GM12878 (cell line): ENCODE results near the gene METTL23. TPM values are rescaled to one million over a fixed set of nuclear protein-coding genes. Genes with fewer than 3 reads are reported as not detected.
A peak's percentile ranks its signal among the peaks of the same experiment; 100 is the strongest.
"Not testable (repeated sequence)": the region's sequence is repeated elsewhere in the genome, so short reads cannot be mapped to it uniquely, and the experiment has no call there.

Source experiments
- ATAC-seq: fragments of 200-7000 bp; cut with Tn5 transposase; 3 replicates; pipeline ENCODE4 v1.9.1; 2020; ENCODE audit warnings: mild to moderate bottlenecking, moderate library complexity
- BruUV-seq: library from RNA; stranded (reverse); fragments of 400-500 nt; replicated peaks from 2 replicates; lab custom pipeline; 2021; lab: Mats Ljungman, UMichigan
- CTCF ChIA-PET: fragments of 300-600 bp; sonication (Branson Sonifier 250); formaldehyde crosslinking; extraction: SDS; loops from one replicate; lab custom pipeline; 2021; ENCODE audit warnings: inconsistent platforms; lab: Yijun Ruan, JAX
- POLR2A ChIA-PET: fragments of 350-600 bp; formaldehyde crosslinking; extraction: SDS; loops from one replicate; lab custom pipeline; 2021; ENCODE audit warnings: inconsistent platforms; lab: Charles Lee
- RAD21 ChIA-PET: fragments of 300-600 bp; sonication (Branson Sonifier 250); formaldehyde crosslinking; loops from one replicate; lab custom pipeline; 2023; ENCODE audit warnings: antibody characterized with exemption; ENCODE audit not compliant: unreplicated experiment; lab: Charles Lee
- SMC1A ChIA-PET: fragments of 300-600 bp; sonication (Branson Sonifier 250); formaldehyde crosslinking; loops from one replicate; lab custom pipeline; 2023; ENCODE audit not compliant: unreplicated experiment, uncharacterized antibody; lab: Charles Lee
- DNase-seq: peaks from one replicate; pipeline ENCODE4 v3.0.0-alpha.2; 2011; ENCODE audit warnings: low read depth, low spot score
- FAIRE-seq: peaks from 3 replicates; lab custom pipeline; 2011; peaks lifted over from hg19 to GRCh38; lab: Jason Lieb, UNC
- H2AFZ ChIP-seq: 2 replicates; pipeline ENCODE4 v1.6.0; 2011; ENCODE audit warnings: low read depth, low read length, control low read depth; ENCODE audit not compliant: control insufficient read depth
- H3K27ac ChIP-seq: 2 replicates; pipeline ENCODE4 v1.5.1; 2011; ENCODE audit warnings: control low read depth; ENCODE audit not compliant: control insufficient read depth, insufficient read depth
- H3K27me3 ChIP-seq, 2 experiments: replicated peaks in 1 of 2; 2 replicates each; pipeline versions ENCODE4 v1.6.0 to v1.6.1; 2011; ENCODE audit warnings: low read length in 1 of 2; ENCODE audit not compliant: control insufficient read depth in 2 of 2, insufficient read depth in 2 of 2
- H3K36me3 ChIP-seq, 2 experiments: 2 replicates each; pipeline ENCODE4 v1.5.1; 2011; ENCODE audit warnings: low read length in 1 of 2; ENCODE audit not compliant: control insufficient read depth in 2 of 2, insufficient read depth in 2 of 2
- H3K4me1 ChIP-seq: 2 replicates; pipeline ENCODE4 v1.6.1; 2011; ENCODE audit warnings: mild to moderate bottlenecking, low read length, moderate library complexity, mixed read lengths; ENCODE audit not compliant: control insufficient read depth, insufficient read depth
- H3K4me2 ChIP-seq: 2 replicates; pipeline ENCODE4 v1.6.0; 2011; ENCODE audit warnings: control low read depth; ENCODE audit not compliant: control insufficient read depth, insufficient read depth
- H3K4me3 ChIP-seq: fragments of 200-600 bp; sonication (generic); 2 replicates; pipeline ENCODE4 v1.5.1; 2016
- H3K79me2 ChIP-seq: 2 replicates; pipeline ENCODE4 v1.6.0; 2011; ENCODE audit warnings: low read length; ENCODE audit not compliant: control insufficient read depth, insufficient read depth
- H3K9ac ChIP-seq: 2 replicates; pipeline ENCODE4 v1.8.0; 2011; ENCODE audit warnings: low read length, control low read depth, mixed read lengths; ENCODE audit not compliant: control insufficient read depth, insufficient read depth
- H3K9me3 ChIP-seq: replicated peaks from 3 replicates; pipeline ENCODE4 v1.5.1; 2011; ENCODE audit warnings: mild to moderate bottlenecking, low read length; ENCODE audit not compliant: control insufficient read depth, insufficient read depth
- H4K20me1 ChIP-seq: 2 replicates; pipeline ENCODE4 v1.6.0; 2011; ENCODE audit not compliant: control insufficient read depth, insufficient read depth
- EGR1 ChIP-seq, 2 experiments: IDR thresholded peaks; 1 replicate in 1 of 2; 2 replicates in 1 of 2; pipeline ENCODE4 v1.6.1; 2011 to 2012; ENCODE audit warnings: low read depth in 2 of 2, low read length in 2 of 2, borderline replicate concordance in 1 of 2, mild to moderate bottlenecking in 1 of 2, moderate library complexity in 1 of 2
- NKRF ChIP-seq: fragments of 450-650 bp; conservative IDR thresholded peaks from 2 replicates; pipeline ENCODE4 v1.6.1; 2017; ENCODE audit warnings: mild to moderate bottlenecking, moderate library complexity
- SPI1 ChIP-seq: IDR thresholded peaks from 2 replicates; pipeline ENCODE4 v1.6.1; 2011; ENCODE audit warnings: low read depth, mild to moderate bottlenecking, low read length, moderate library complexity, borderline replicate concordance; ENCODE audit not compliant: insufficient read depth
- TCF7 ChIP-seq: IDR thresholded peaks from 2 replicates; pipeline ENCODE4 v1.6.1; 2014; ENCODE audit warnings: antibody characterized with exemption, borderline replicate concordance
- WGBS: methylation state at CpG from one replicate; pipeline ENCODE4 v1.1.6; 2016; ENCODE audit warnings: low lambda C conversion rate; ENCODE audit not compliant: insufficient replicate concordance, insufficient coverage; ENCODE audit errors: missing lambda C conversion rate; 5-methylcytosine and 5-hydroxymethylcytosine counted together
- in situ Hi-C: fragments of 300-500 bp; cut with MboI; formaldehyde crosslinking; loops from 9 replicates; pipeline ENCODE4 v1.14.3; 2018; ENCODE audit warnings: mixed read lengths
- intact Hi-C: fragments of 100-400 bp; cut with micrococcal nuclease; formaldehyde crosslinking; loops from one replicate; pipeline ENCODE4 v1.14.2; 2022; ENCODE audit not compliant: unreplicated experiment
- polyA plus RNA-seq, 11 experiments: library from polyadenylated mRNA; depleted of rRNA in 4 of 11; unstranded in 6 of 11; stranded (reverse) in 5 of 11; fragments of >200 nt; fragmentation: Nextera tagmentation in 4 of 11; fragmentation: Illumina TruSeq in 1 of 11; extraction: Ambion mirVana in 4 of 11; extraction: Trizol in 1 of 11; gene quantifications; 1 replicate in 1 of 11; 2 replicates in 10 of 11; pipeline versions ENCODE4 v1.2.1 to v1.2.3, GENCODE V29; 2011 to 2016; ENCODE audit warnings: inconsistent platforms in 2 of 11, missing spikeins in 2 of 11, low read depth in 1 of 11
- total RNA-seq, 4 experiments: library from RNA; depleted of rRNA in 3 of 4; stranded (reverse); fragments of >200 nt in 3 of 4; fragmentation: Illumina TruSeq in 1 of 4; extraction: Trizol in 1 of 4; gene quantifications; 2 replicates each; pipeline versions ENCODE4 v1.2.1 to v1.2.3, GENCODE V29; 2013 to 2021
- TF ChIP-seq, protein P1 (sequence below), 3 experiments: IDR thresholded peaks in 2 of 3; conservative IDR thresholded peaks in 1 of 3; 2 replicates each; pipeline ENCODE4 v1.5.1; 2011; ENCODE audit warnings: low read depth in 3 of 3, low read length in 3 of 3, mild to moderate bottlenecking in 3 of 3, control low read depth in 2 of 3, moderate library complexity in 2 of 3, inconsistent platforms in 1 of 3, mixed read lengths in 1 of 3; ENCODE audit not compliant: control insufficient read depth in 2 of 3, insufficient read depth in 1 of 3; ENCODE audit errors: extremely low read depth in 1 of 3
- TF ChIP-seq, protein P2 (sequence below): fragments of 450-650 bp; IDR thresholded peaks from 2 replicates; pipeline ENCODE4 v1.6.1; 2017; ENCODE audit warnings: mild to moderate bottlenecking, low read depth, inconsistent platforms; ENCODE audit not compliant: poor library complexity, severe bottlenecking

METTL23 gene
- total and polyA plus RNA-seq, 10 of the 15 experiments (the other 5 are each of a cell fraction or from before 2014, with no cell fraction given), result 25.6 to 61.5 (median 30.9) TPM

GRCh38 chr17:76710863-76711611 lies 15.6 kb upstream of the METTL23 start, which contains the start of gene MXRA7 (continued):
- TF ChIP-seq NKRF (no peak), EGR1 (IDR thresholded peaks at IDR 0.05; ENCODE audit: borderline replicate concordance in 1 of 2, low read depth in 2 of 2, low read length in 2 of 2) (peak in 1 of 2 experiments; percentile 74; a peak in 2 of 3 replicates), SPI1 (no peak), TCF7 (no peak)
- TF ChIP-seq, protein P1, sequence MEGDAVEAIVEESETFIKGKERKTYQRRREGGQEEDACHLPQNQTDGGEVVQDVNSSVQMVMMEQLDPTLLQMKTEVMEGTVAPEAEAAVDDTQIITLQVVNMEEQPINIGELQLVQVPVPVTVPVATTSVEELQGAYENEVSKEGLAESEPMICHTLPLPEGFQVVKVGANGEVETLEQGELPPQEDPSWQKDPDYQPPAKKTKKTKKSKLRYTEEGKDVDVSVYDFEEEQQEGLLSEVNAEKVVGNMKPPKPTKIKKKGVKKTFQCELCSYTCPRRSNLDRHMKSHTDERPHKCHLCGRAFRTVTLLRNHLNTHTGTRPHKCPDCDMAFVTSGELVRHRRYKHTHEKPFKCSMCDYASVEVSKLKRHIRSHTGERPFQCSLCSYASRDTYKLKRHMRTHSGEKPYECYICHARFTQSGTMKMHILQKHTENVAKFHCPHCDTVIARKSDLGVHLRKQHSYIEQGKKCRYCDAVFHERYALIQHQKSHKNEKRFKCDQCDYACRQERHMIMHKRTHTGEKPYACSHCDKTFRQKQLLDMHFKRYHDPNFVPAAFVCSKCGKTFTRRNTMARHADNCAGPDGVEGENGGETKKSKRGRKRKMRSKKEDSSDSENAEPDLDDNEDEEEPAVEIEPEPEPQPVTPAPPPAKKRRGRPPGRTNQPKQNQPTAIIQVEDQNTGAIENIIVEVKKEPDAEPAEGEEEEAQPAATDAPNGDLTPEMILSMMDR (IDR thresholded peaks at IDR 0.05 in 2 of 3, conservative IDR thresholded peaks at IDR 0.05 in 1 of 3; ENCODE audit: control insufficient read depth in 2 of 3, extremely low read depth in 1 of 3, insufficient read depth in 1 of 3, low read depth in 3 of 3, low read length in 3 of 3), result no peak
- TF ChIP-seq, protein P2, sequence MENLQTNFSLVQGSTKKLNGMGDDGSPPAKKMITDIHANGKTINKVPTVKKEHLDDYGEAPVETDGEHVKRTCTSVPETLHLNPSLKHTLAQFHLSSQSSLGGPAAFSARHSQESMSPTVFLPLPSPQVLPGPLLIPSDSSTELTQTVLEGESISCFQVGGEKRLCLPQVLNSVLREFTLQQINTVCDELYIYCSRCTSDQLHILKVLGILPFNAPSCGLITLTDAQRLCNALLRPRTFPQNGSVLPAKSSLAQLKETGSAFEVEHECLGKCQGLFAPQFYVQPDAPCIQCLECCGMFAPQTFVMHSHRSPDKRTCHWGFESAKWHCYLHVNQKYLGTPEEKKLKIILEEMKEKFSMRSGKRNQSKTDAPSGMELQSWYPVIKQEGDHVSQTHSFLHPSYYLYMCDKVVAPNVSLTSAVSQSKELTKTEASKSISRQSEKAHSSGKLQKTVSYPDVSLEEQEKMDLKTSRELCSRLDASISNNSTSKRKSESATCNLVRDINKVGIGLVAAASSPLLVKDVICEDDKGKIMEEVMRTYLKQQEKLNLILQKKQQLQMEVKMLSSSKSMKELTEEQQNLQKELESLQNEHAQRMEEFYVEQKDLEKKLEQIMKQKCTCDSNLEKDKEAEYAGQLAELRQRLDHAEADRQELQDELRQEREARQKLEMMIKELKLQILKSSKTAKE, result no peak

DNA sequence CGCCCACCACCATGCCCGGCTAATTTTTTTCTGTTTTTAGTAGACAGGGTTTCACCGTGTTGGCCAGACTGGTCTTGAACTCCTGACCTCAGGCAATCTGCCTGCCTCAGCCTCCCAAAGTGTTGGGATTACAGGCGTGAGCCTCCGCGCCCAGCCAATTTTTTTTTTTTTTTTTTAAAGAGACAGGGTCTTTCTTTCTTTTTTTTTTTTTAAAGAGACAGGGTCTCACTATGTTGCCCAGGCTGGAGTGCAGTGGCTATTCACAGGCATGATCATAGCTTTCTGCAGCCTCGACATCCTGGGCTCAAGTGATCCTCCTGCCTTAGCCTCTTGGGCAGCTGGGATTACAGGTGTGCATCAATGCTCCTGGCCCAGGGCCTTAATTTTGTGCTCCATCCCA lies 14.3 kb upstream of the METTL23 start:
- H3K36me3 ChIP-seq, result peaks cover 5 to 24% of the 10 kb centered on the region in 2 experiments
- in situ Hi-C loops, FAIRE-seq, H4K20me1 ChIP-seq, H3K79me2 ChIP-seq, H3K27ac ChIP-seq, H3K4me3 ChIP-seq, DNase-seq, BruUV-seq, H3K27me3 ChIP-seq, H3K4me1 ChIP-seq, H2AFZ ChIP-seq, H3K9ac ChIP-seq, H3K9me3 ChIP-seq, ATAC-seq, H3K4me2 ChIP-seq, RAD21 ChIA-PET: not testable (repeated sequence)
- intact Hi-C loops, result loop anchor here (10.0 kb wide), 1 partner anchor 88 kb away; no protein-coding TSS in a partner anchor
- ChIA-PET SMC1A (interaction anchor here (0.9 kb wide), 1 partner anchor 9 kb away, joined by 3 read pairs; no protein-coding TSS in a partner anchor), CTCF (interaction anchor here (0.6 to 6.5 kb wide), 4 partner anchors 9 to 166 kb away, joined by 3 to 65 read pairs (median 10); partner anchors contain the start of genes JMJD6 and METTL23), POLR2A (interaction anchor here (0.5 to 0.6 kb wide), 2 partner anchors 15 to 53 kb away, joined by 3 to 8 read pairs; partner anchors contain the start of gene METTL23)
- 76% methylated on average over 7 of the region's 7 CpGs for WGBS
